ENCODE measurements around the gene EDDM13. TPM values are rescaled to one million over a fixed set of nuclear protein-coding genes. Genes with fewer than 3 reads are reported as not detected.

Gene EDDM13
- total and polyA plus RNA-seq, 2 donors (not counting 3 experiments of a cell fraction or from before 2014, with no cell fraction given): 0.51 TPM; not detected in 1

GRCh38 chr19:56291867-56292266 is 19.3 kb downstream of the EDDM13 start:
- Histone ChIP-seq H3K4me3 (replicated peaks in 1 of 3; ENCODE audit: insufficient read depth in 1 of 3, low read depth in 1 of 3, low read length in 3 of 3) (no peak overlapping the region), H3K79me2 (ENCODE audit: control insufficient read depth, insufficient read depth, low read length) (no peaks in the 10 kb centered on the region), H3K4me1 (ENCODE audit: control insufficient read depth, extremely low read depth, insufficient read depth, low read length) (no peaks in the 10 kb centered on the region), H3K9me3 (replicated peaks; ENCODE audit: control insufficient read depth, insufficient read depth, low read length) (no peaks in the 10 kb centered on the region), H3K9ac (replicated peaks; ENCODE audit: extremely low read depth, insufficient read depth, low read length) (no peak overlapping the region), H3K36me3 (ENCODE audit: control insufficient read depth in 2 of 2, extremely low read depth in 1 of 2, insufficient read depth in 2 of 2, low read length in 2 of 2) (peaks cover 0 to 2% of the 10 kb centered on the region in 2 experiments), H3K27me3 (ENCODE audit: control insufficient read depth in 2 of 2, insufficient read depth in 2 of 2, low read length in 2 of 2) (no peaks in the 10 kb centered on the region), H3K9me1 (replicated peaks; ENCODE audit: control insufficient read depth, extremely low read depth, insufficient read depth, low read length) (no peaks in the 10 kb centered on the region), H2AFZ (ENCODE audit: low read depth, low read length) (no peak overlapping the region), H4K20me1 (replicated peaks; ENCODE audit: control insufficient read depth, extremely low read depth, insufficient read depth, low read length) (no peaks in the 10 kb centered on the region), H3K27ac (ENCODE audit: insufficient read depth, low read depth, low read length) (no peak overlapping the region), H3K4me2 (ENCODE audit: insufficient read depth, low read length) (no peak overlapping the region)
- CTCF ChIA-PET: interaction anchor here (0.9 to 1.3 kb wide), 2 partner anchors 18 to 38 kb away, joined by 4 read pairs; no protein-coding TSS in a partner anchor
- BruUV-seq (replicated peaks): no TSS peak
- TF ChIP-seq POLR2A (IDR thresholded peaks at IDR 0.05; ENCODE audit: low read depth, low read length) (no peak), JUN (IDR thresholded peaks at IDR 0.05; ENCODE audit: borderline replicate concordance, insufficient read depth, insufficient read length, low read depth) (no peak), MAX (IDR thresholded peaks at IDR 0.05; ENCODE audit: insufficient read depth, insufficient read length) (no peak), EZH2 (IDR thresholded peaks at IDR 0.05; ENCODE audit: borderline replicate concordance, low read depth, low read length, severe bottlenecking) (no peak), CTCF (IDR thresholded peaks at IDR 0.05; ENCODE audit: extremely low read depth in 1 of 2, insufficient read depth in 1 of 2, low read depth in 1 of 2, low read length in 2 of 2) (no peak), MYC (IDR thresholded peaks at IDR 0.05; ENCODE audit: low read depth, low read length) (no peak), GATA2 (IDR thresholded peaks at IDR 0.05; ENCODE audit: insufficient read depth, insufficient read length, low read depth, low read length) (no peak), FOS (IDR thresholded peaks at IDR 0.05; ENCODE audit: borderline replicate concordance, insufficient read depth, low read length) (no peak), POLR2AphosphoS5 (IDR thresholded peaks at IDR 0.05; ENCODE audit: insufficient read depth, low read depth, low read length) (no peak)
- intact Hi-C loops (cut with micrococcal nuclease): no loop called here
- DNase-seq (ENCODE audit: low read depth, low spot score) (no peak), FAIRE-seq (no peak)
- dilution Hi-C loops (cut with MboI; ENCODE audit: extremely low pct_ligation_motif_present, low sequenced_read_pairs): no loop called here
- POLR2A ChIA-PET: no interaction called here
